Right cardiac atrium (tissue), 5 donors: ENCODE measurements around the gene BICRA. TPM values are rescaled to one million over a fixed set of nuclear protein-coding genes. Genes with fewer than 3 reads are reported as not detected.

ENCODE experiments used
- ATAC-seq, 2 donors: fragments of 200-7000 bp; cut with Tn5 transposase; one replicate each; pipeline versions ENCODE4 v1.8.0 to v1.9.1; 2020; ENCODE audit warnings: moderate library complexity in 2 of 2, mild to moderate bottlenecking in 1 of 2
- DNase-seq, 3 donors: peaks; one replicate each; pipeline ENCODE4 v3.0.0-alpha.2; 2020
- H3K27ac ChIP-seq: one replicate; pipeline ENCODE4 v1.5.1; 2013; ENCODE audit warnings: mild to moderate bottlenecking, low read length, control low read depth, moderate library complexity
- H3K27me3 ChIP-seq: one replicate; pipeline ENCODE4 v1.6.1; 2013; ENCODE audit not compliant: control insufficient read depth, insufficient read depth
- H3K4me1 ChIP-seq: one replicate; pipeline ENCODE4 v1.6.1; 2013; ENCODE audit warnings: low read length; ENCODE audit not compliant: control insufficient read depth, insufficient read depth
- H3K4me3 ChIP-seq: one replicate; pipeline ENCODE4 v1.5.1; 2013; ENCODE audit warnings: low read length, control low read depth
- H3K9me3 ChIP-seq: one replicate; pipeline ENCODE4 v1.6.1; 2013; ENCODE audit warnings: low read length; ENCODE audit not compliant: control insufficient read depth
- WGBS: extraction: QIAGEN DNeasy Blood & Tissue Kit; methylation state at CpG from one replicate; pipeline ENCODE4 v1.1.7; 2013; 5-methylcytosine and 5-hydroxymethylcytosine counted together
- intact Hi-C, 4 donors: fragments of 100-400 bp; cut with DNase I; formaldehyde crosslinking; loops; one replicate each; pipeline versions ENCODE4 v1.11.0 to v1.14.0; 2022 to 2023
- polyA plus RNA-seq: library from polyadenylated mRNA; stranded (reverse); fragments of 200-250 nt; gene quantifications from one replicate; pipeline ENCODE4 v1.2.3, GENCODE V29; 2013
- total RNA-seq, 4 donors: library from RNA; stranded (reverse); fragmentation: NEBNext Ultra II Directional; extraction: Animal tissue kit (Norgen Biotek cat#: 25700); gene quantifications; one replicate each; pipeline ENCODE4 v1.2.1, GENCODE V29; 2021
- donor health status: healthy with polysubstance abuse.
- donor health status: DM: no; HTN: yes; CAD: no.
- donor health status: DM: no; HTN: no; CAD: no.
- donor health status: DM: no; HTN: yes; CAD: no; lungs with severe emphysema.
- donor health status: DM: yes; HTN: yes; CAD: no.

The BICRA gene
- total and polyA plus RNA-seq, 5 donors: 9.2 to 13.6 (median 9.9) TPM

- Histone ChIP-seq H3K4me1 (peaks cover 7% of the 10 kb centered on the region), H3K4me3 (no peak overlapping the region), H3K27me3 (no peaks in the 10 kb centered on the region), H3K27ac (peak overlapping the region; percentile 21), H3K9me3 (no peaks in the 10 kb centered on the region)
- ATAC-seq (no peak), DNase-seq (no peak)
- WGBS: 74% methylated on average over 7 of the region's 7 CpGs
- intact Hi-C loops: loop anchor here in 2 of 4 donors (10.0 kb wide), 2 partner anchors 49 to 79 kb away; no protein-coding TSS in a partner anchor
These were observed 6.8 kb downstream of the BICRA start for GRCh38 chr19:47615714-47616113.

DNA sequence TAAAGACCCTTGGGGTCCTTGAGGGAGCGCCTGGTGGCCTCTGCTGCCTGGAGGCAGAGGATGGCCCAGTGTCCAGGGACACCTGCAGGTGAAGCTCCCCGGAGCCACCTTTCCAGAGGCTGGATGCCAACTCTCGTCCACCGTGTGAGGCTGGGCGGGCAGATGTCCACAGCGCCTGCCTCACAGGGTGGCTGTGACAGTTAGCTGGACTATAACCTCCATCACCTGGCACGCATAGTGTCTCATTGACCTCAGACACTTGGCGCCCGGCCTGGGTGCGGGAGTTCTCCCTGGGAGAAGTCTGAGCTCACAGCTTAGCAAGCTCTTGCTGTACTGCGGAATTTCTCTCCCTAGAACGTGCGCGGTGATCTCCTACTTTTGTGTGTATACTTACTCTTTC is 9.8 kb downstream of the BICRA start:
- no peaks in the 10 kb centered on the region for H3K9me3 ChIP-seq
- intact Hi-C loops: loop anchor here in 2 of 4 donors (10.0 kb wide), 2 partner anchors 46 to 76 kb away; no protein-coding TSS in a partner anchor
- ATAC-seq (peak; percentile 79 to 81), DNase-seq (peak; percentile 75 to 92 (median 90))
- no peaks in the 10 kb centered on the region for H3K27me3 ChIP-seq
- H3K4me3 ChIP-seq: no peak overlapping the region
- 46% methylated on average over 14 of the region's 14 CpGs for WGBS
- peak overlapping the region; percentile 62 for H3K27ac ChIP-seq
- peaks cover 13% of the 10 kb centered on the region for H3K4me1 ChIP-seq

GRCh38 chr19:47619763-47620162 is 10.8 kb downstream of the BICRA start:
- H3K27me3 ChIP-seq: no peaks in the 10 kb centered on the region
- intact Hi-C loops: loop anchor here in 2 of 4 donors (10.0 kb wide), 2 partner anchors 45 to 75 kb away; no protein-coding TSS in a partner anchor
- no peak overlapping the region for H3K27ac ChIP-seq
- H3K4me1 ChIP-seq: peaks cover 13% of the 10 kb centered on the region
- ATAC-seq (no peak), DNase-seq (peak in 1 of 3 donors; percentile 18)
- no peaks in the 10 kb centered on the region for H3K9me3 ChIP-seq
- WGBS: 65% methylated on average over 6 of the region's 6 CpGs
- no peak overlapping the region for H3K4me3 ChIP-seq

DNA sequence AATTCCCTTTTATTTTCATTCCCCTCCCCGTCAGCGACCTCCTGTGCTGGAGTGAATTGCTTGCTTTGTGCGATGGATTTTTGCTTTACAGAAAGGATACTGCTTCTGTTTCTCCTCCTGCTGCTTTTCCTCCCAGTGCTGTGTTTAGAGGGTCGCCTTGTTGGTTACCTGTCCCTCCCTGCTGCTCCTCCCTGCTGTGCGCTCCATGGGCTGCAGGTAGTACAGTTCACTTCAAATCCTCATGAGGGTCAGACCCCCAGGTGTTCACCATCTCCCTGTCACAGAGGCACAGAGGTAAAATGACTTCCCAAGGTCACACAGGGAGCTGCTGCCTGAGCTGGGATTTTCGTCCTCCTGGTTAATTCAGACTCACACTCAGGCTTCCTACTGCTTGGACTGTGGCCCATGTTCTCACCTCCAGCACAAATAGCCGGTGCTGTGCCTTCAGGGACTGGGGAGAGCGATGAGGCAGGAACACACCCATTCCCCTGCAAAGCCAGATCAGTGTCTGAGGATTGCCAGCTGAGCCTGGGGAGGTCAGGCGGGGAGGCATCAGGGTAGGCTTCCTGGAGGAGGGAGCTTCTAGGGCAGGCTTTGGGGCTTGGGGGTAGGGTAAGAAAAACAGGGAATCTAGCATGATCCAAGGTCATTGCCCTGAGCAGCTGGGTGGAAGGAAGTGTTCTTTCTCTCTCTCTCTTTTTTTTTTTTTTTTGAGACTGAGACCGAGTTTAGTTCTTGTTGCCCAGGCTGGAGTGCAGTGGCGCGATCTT is 14.4 kb downstream of the BICRA start:
- peak; percentile 40 to 47 for ATAC-seq
- peaks cover 16% of the 10 kb centered on the region for H3K4me1 ChIP-seq
- peak overlapping the region; percentile 88 for H3K27ac ChIP-seq
- intact Hi-C loops: no loop called here
- WGBS: 75% methylated on average over 12 of the region's 12 CpGs
- H3K9me3 ChIP-seq: no peaks in the 10 kb centered on the region
- no peak overlapping the region for H3K4me3 ChIP-seq
- DNase-seq: peak in 1 of 3 donors; percentile 66
- H3K27me3 ChIP-seq: no peaks in the 10 kb centered on the region

DNA sequence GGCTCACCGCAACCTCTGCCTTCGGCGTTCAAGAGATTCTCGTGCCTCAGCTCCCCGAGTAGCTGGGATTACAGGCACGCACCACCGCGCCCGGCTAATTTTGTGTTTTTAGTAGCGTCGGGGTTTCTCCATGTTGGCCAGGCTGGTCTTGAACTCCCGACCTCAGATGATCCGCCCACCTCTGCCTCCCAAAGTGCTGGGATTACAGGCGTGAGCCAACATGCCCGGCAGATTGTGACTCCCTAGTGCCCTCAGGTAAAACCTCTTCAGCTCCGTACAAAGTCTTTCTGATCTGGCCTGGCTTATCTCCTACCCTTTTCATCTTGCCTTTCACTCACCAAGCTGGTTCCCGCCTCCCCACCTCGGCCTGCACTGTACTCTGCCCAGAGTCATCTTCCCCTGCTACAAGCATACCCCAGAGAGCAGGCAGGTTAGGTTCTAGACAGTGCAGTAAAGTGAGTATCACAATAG is 15.0 kb downstream of the BICRA start:
- intact Hi-C loops: no loop called here
- H3K4me1 ChIP-seq: peaks cover 16% of the 10 kb centered on the region
- no peaks in the 10 kb centered on the region for H3K9me3 ChIP-seq
- no peak overlapping the region for H3K4me3 ChIP-seq
- no peak for ATAC-seq
- DNase-seq: peak in 1 of 3 donors; percentile 55
- H3K27me3 ChIP-seq: no peaks in the 10 kb centered on the region
- 70% methylated on average over 18 of the region's 18 CpGs for WGBS
- H3K27ac ChIP-seq: peak overlapping the region; percentile 88

DNA sequence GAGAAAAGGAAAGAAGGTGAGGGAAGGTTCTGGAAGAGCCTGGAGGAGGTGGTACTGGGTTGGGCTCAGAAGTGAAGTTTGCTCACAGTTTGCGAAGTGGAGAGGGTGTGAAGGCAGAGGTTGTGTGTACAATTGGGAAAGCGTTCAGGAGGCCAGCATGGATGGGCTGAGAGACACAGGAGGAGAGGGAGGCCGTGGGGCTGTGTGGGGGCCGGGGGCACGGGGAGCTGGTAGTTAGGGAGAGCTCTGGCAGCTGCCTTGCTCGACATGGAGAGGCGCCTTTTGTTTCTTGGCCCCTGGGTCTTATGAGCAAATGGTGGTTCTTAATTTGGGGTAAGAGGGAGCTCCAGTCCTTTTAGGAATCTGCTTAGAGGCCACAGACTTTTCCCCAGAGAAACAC is 16.7 kb downstream of the BICRA start:
- 58% methylated on average over 7 of the region's 7 CpGs for WGBS
- ATAC-seq: peak; percentile 12 to 27
- intact Hi-C loops: no loop called here

GRCh38 chr19:47626238-47626637 is 17.3 kb downstream of the BICRA start:
- Histone ChIP-seq H3K9me3 (no peaks in the 10 kb centered on the region), H3K27ac (peak overlapping the region; percentile 55), H3K4me3 (no peak overlapping the region), H3K4me1 (peaks cover 14% of the 10 kb centered on the region), H3K27me3 (no peaks in the 10 kb centered on the region)
- intact Hi-C loops: no loop called here
- WGBS: 21% methylated on average over 8 of the region's 8 CpGs
- ATAC-seq (peak; percentile 62 to 71), DNase-seq (peak in 2 of 3 donors; percentile 49 to 74)

More for the DNA sequence above, 16.7 kb downstream of the BICRA start:
- H3K4me1 ChIP-seq: peaks cover 16% of the 10 kb centered on the region
- no peaks in the 10 kb centered on the region for H3K27me3 ChIP-seq
- DNase-seq: peak in 1 of 3 donors; percentile 52
- no peaks in the 10 kb centered on the region for H3K9me3 ChIP-seq
- peak overlapping the region; percentile 55 for H3K27ac ChIP-seq
- no peak overlapping the region for H3K4me3 ChIP-seq

DNA sequence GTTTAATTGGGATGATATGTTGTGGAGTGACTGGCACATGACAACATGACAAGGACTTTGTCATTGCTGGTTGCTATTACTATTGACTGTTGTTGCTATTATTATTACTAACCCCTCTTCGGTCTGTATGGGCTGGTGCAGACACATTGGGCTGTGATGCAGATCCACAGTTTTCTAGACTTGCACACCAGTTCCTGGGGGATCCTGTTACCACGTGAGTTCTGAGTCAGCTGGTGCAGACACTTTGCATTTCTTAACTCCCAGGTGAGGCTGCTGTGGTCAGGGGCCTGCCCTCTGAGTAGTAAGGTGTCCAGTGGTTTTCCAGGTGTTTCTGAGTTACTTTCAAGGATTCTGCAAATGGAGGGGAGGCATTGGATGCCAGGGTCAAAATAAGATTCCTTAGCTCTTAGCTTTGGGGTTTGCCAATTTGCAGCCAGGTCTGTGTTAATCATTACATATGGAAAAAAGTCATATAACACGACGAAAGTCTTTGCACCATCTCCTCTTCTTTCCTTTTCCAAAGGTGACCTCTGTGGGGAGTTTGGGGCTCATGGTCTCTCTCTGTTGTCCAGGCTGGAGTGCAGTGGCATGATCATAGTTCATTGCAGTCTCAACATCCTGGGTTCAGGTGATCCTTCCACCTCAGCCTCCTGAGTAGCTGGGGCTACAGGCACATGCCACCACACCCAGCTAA is 19.3 kb downstream of the BICRA start:
- DNase-seq: peak in 1 of 3 donors; percentile 3
- peaks cover 23% of the 10 kb centered on the region for H3K4me1 ChIP-seq
- intact Hi-C loops: no loop called here
- WGBS: 76% methylated on average over 4 of the region's 4 CpGs
- H3K27me3 ChIP-seq: no peaks in the 10 kb centered on the region
- H3K4me3 ChIP-seq: no peak overlapping the region
- no peak overlapping the region for H3K27ac ChIP-seq
- no peak for ATAC-seq
- no peaks in the 10 kb centered on the region for H3K9me3 ChIP-seq

DNA sequence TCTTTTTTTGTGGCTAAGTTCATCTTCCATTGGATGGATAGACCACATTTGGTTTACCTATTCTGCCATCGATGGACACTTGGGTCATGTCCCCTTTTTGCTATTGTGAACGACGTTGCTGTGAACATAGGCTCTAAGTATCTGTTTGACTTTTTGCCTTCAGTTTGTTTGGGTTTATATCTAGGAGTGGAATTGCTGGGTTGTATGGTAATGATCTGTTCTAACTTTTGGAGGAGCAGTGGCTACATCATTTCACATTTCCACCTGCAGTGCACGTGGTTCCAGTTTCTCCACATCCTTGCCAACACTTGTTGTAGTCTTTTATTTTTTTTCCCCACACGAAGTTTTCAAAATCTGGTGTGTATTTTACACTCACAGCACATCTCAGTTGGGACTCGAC is 21.7 kb downstream of the BICRA start:
- Histone ChIP-seq H3K27ac (no peak overlapping the region), H3K27me3 (no peaks in the 10 kb centered on the region), H3K4me3 (no peak overlapping the region), H3K4me1 (peaks cover 18% of the 10 kb centered on the region), H3K9me3 (no peaks in the 10 kb centered on the region)
- no peak for DNase-seq
- intact Hi-C loops: no loop called here
- ATAC-seq: no peak
- WGBS: 93% methylated on average over 6 of the region's 6 CpGs

- Histone ChIP-seq H3K9me3 (no peaks in the 10 kb centered on the region), H3K4me3 (no peak overlapping the region), H3K27ac (no peak overlapping the region), H3K27me3 (no peaks in the 10 kb centered on the region), H3K4me1 (peaks cover 13% of the 10 kb centered on the region)
- peak; percentile 26 for ATAC-seq
- WGBS: 82% methylated on average over 18 of the region's 18 CpGs
- intact Hi-C loops: no loop called here
- peak in 2 of 3 donors; percentile 36 to 61 for DNase-seq
These were observed 22.9 kb downstream of the BICRA start for GRCh38 chr19:47631681-47632446.
